ENCODE results near the gene DUSP28. TPM values are rescaled to one million over a fixed set of nuclear protein-coding genes. Genes with fewer than 3 reads are reported as not detected.

DUSP28 gene, protein sequence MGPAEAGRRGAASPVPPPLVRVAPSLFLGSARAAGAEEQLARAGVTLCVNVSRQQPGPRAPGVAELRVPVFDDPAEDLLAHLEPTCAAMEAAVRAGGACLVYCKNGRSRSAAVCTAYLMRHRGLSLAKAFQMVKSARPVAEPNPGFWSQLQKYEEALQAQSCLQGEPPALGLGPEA
- 5.0 and 6.1 TPM in 2 replicates for total RNA-seq
- long read RNA-seq, partial matches to known transcripts: 0 of 2 reads
- long read RNA-seq, other reads (novel, unspliced or antisense): 1 of 2 reads

DNA sequence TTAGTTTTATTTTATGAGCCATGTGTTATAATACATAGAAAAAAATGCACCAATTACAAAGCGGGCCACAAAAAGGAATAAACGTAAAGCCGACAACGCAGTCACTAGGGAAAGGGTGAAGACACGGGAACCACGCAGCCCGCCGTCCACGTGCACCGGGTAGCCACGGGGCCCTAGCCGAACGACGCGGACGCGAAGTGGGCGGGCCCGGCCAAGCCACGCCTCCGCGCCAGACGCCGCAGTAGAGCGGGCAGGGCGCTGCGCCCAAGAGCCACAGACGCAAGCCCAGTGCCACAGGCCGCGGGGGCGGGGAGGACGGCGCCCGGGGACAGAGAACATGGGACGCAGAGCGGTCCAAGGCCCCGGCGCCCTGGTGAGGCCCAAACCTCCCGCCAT lies at the start of gene DUSP28:
TSS of gene DUSP28 (plus strand) at position 274 of the 396 bp plus-strand sequence. CDS start 328 bp downstream, outside the sequence.
- Mint-ChIP-seq H3K9me3 (no peaks in the 10 kb centered on the region), H3K27ac (ENCODE audit: unreplicated experiment) (peak within 1 kb of the TSS; percentile 44), H3K4me3 (peak within 1 kb of the TSS; percentile 95), H3K27me3 (ENCODE audit: low read depth) (no peaks in the 10 kb centered on the region), H3K36me3 (ENCODE audit: low read depth) (no peaks in the 10 kb centered on the region), H3K4me1 (peaks cover 40% of the 10 kb centered on the region)
- TF ChIP-seq, protein P1, sequence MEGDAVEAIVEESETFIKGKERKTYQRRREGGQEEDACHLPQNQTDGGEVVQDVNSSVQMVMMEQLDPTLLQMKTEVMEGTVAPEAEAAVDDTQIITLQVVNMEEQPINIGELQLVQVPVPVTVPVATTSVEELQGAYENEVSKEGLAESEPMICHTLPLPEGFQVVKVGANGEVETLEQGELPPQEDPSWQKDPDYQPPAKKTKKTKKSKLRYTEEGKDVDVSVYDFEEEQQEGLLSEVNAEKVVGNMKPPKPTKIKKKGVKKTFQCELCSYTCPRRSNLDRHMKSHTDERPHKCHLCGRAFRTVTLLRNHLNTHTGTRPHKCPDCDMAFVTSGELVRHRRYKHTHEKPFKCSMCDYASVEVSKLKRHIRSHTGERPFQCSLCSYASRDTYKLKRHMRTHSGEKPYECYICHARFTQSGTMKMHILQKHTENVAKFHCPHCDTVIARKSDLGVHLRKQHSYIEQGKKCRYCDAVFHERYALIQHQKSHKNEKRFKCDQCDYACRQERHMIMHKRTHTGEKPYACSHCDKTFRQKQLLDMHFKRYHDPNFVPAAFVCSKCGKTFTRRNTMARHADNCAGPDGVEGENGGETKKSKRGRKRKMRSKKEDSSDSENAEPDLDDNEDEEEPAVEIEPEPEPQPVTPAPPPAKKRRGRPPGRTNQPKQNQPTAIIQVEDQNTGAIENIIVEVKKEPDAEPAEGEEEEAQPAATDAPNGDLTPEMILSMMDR (conservative IDR thresholded peaks at IDR 0.05): no peak
- DNase-seq (ENCODE audit: low read depth, low spot score): peak; percentile 69

DNA sequence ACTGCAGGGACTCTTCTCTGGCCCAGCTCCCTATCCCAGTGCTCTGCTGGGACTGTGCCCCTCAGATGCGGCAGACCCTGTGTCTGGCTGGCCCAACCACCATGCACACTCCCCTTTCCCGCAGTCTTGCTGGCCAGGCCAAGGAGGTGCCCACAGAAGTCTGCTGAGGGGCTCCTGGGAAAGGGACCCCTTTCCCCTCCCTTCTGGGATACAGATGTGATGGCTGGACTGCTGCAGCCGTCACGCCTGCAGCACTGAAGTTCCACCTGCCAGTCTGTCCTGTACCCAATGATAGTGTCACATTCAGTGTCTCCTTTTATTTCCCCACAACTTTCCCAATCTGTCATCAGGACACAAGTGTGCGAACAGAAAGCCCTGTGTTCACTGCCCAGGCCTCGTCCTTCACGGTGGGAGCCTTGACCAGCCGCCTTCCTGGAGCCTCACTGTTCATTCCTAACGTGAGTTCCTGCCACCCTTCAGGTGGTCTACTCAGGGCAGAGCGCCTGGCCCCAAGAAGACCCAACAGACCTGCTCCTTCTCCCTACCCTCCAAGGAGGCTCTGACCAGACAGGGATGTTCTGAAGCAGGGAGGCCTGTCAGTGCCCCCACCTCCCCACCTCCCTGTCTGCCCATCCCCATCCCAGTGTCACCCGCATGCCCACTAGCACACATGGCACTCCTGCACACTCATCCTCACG lies 49.5 kb upstream of the DUSP28 start:
- TF ChIP-seq, protein P1 (conservative IDR thresholded peaks at IDR 0.05): no peak
- H3K4me3 Mint-ChIP-seq: no peak overlapping the region
- DNase-seq (ENCODE audit: low read depth, low spot score): no peak
- no peaks in the 10 kb centered on the region for H3K9me3 Mint-ChIP-seq
- H3K27ac Mint-ChIP-seq (ENCODE audit: unreplicated experiment): peak overlapping the region; percentile 29
- peaks cover 4% of the 10 kb centered on the region for H3K4me1 Mint-ChIP-seq
- peaks cover 9% of the 10 kb centered on the region for H3K36me3 Mint-ChIP-seq (ENCODE audit: low read depth)
- no peaks in the 10 kb centered on the region for H3K27me3 Mint-ChIP-seq (ENCODE audit: low read depth)

DNA sequence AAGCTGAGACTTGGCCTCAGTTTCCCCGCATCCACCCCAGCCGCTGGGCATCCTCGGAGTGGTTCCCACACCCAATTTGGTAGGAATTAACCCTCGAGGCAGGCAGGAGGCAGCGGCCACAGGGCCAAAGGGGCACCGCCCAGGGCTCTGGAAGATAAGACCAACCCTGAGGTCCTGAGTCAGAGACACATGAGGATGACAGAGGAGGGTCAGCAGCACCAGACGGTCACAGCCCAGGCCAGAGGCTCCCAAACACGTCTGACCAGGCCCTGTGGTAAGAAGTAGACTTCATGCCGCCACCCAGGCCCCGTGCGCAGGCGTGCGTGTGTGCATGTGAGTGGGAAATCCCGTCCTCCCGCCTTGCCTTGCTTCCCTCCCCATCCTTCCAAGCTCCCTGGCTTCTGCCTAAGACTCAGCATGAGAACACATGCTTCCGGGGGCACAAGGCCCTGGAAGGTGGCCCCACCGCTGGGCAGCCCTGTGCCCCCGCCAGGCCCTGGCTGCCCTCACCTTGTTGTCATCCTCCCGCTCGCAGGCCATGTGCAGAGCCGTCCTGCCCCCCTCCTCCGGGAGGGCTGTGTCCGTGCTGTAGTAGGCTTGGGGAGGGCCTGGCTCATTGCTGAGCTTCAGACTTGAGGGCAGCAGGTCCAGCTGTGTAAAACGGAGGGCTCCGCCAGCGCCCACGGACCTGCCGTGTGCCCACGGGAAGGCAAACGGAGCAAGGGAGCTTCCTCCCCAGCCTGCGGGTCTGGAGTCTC lies 48.6 kb upstream of the DUSP28 start:
- Mint-ChIP-seq H3K36me3 (ENCODE audit: low read depth) (peaks cover 9% of the 10 kb centered on the region), H3K27ac (ENCODE audit: unreplicated experiment) (no peak overlapping the region), H3K4me1 (peaks cover 4% of the 10 kb centered on the region), H3K9me3 (no peaks in the 10 kb centered on the region), H3K27me3 (ENCODE audit: low read depth) (no peaks in the 10 kb centered on the region), H3K4me3 (no peak overlapping the region)
- DNase-seq (ENCODE audit: low read depth, low spot score): no peak
- TF ChIP-seq, protein P1 (conservative IDR thresholded peaks at IDR 0.05): no peak

DNA sequence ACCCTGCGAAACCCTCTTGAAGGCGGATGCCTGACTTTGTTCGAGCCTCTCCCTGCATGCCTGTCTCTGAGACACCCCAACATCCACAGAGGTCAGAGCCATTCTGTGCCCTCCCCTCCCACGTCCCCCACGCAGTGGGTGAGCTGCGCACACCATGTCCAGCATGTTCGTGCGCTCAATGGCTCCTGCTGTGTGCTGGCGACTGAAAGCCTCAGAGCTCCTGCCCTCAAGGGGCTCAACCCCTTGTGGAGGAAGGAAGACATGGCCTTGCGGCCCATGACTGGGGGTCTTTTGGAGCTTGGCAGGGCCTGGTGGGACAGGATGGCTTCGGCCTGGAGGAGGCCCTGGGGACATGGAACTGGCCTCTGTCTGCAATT lies 48.1 kb upstream of the DUSP28 start:
- TF ChIP-seq, protein P1 (conservative IDR thresholded peaks at IDR 0.05): no peak
- H3K4me1 Mint-ChIP-seq: peaks cover 4% of the 10 kb centered on the region
- no peaks in the 10 kb centered on the region for H3K9me3 Mint-ChIP-seq
- no peaks in the 10 kb centered on the region for H3K27me3 Mint-ChIP-seq (ENCODE audit: low read depth)
- H3K36me3 Mint-ChIP-seq (ENCODE audit: low read depth): peaks cover 9% of the 10 kb centered on the region
- no peak for DNase-seq (ENCODE audit: low read depth, low spot score)
- no peak overlapping the region for H3K27ac Mint-ChIP-seq (ENCODE audit: unreplicated experiment)
- no peak overlapping the region for H3K4me3 Mint-ChIP-seq

DNA sequence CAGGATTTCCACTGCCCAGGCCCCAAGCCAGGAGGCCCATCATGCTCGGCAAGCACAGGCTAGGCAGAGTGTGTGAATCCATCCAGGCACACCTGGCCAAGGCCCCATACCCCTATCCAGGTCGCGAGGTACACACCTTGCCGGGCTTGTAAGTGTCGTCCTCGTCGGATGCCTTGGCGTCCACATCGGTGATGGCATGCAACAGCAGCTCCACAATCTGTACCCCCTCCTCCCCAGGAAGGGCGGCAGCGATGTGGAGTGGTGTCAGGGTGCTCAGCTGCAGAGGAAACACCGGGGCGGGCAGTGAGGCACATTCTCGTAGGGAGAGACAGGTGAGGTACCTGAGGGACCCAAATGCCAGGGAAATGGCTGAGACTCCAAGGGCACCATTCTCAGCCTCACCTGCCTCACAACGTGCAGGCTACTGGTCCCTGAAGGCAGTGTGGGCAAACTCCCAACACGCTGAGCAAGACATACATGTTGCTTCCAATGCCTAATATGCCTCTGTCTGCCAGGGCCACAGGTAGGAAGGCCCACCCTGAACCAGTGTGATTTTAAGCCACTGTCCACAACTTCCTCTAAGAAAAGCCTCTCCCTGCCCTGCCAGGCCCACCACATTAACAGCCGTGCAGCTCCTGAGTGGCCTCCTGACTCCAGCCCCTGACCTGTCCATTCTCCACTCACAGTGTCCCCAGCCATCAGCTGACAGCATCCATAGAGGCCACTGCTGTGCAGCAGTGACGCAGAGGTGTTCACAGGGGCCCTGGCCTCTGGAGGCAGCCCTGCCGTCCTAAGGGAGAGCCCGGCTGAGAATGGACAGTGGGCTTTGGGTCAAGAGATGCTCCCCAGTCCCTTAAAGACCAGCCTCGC lies 47.3 kb upstream of the DUSP28 start:
- no peak overlapping the region for H3K27ac Mint-ChIP-seq (ENCODE audit: unreplicated experiment)
- TF ChIP-seq, protein P1 (conservative IDR thresholded peaks at IDR 0.05): no peak
- H3K27me3 Mint-ChIP-seq (ENCODE audit: low read depth): no peaks in the 10 kb centered on the region
- peaks cover 12% of the 10 kb centered on the region for H3K36me3 Mint-ChIP-seq (ENCODE audit: low read depth)
- no peak overlapping the region for H3K4me3 Mint-ChIP-seq
- H3K4me1 Mint-ChIP-seq: peaks cover 4% of the 10 kb centered on the region
- H3K9me3 Mint-ChIP-seq: no peaks in the 10 kb centered on the region
- no peak for DNase-seq (ENCODE audit: low read depth, low spot score)

Measured in neural crest cell (in vitro differentiated cells).